ENCODE data around the gene MYL12B. TPM values are rescaled to one million over a fixed set of nuclear protein-coding genes. Genes with fewer than 3 reads are reported as not detected.
A peak's percentile ranks its signal among the peaks of the same experiment; 100 is the strongest.
"Not testable (repeated sequence)": the region's sequence is repeated elsewhere in the genome, so short reads cannot be mapped to it uniquely, and the experiment has no call there.

Gene MYL12B
- total and polyA plus RNA-seq, 2 donors (not counting 3 experiments of a cell fraction or from before 2014, with no cell fraction given): 634 to 724 TPM

DNA sequence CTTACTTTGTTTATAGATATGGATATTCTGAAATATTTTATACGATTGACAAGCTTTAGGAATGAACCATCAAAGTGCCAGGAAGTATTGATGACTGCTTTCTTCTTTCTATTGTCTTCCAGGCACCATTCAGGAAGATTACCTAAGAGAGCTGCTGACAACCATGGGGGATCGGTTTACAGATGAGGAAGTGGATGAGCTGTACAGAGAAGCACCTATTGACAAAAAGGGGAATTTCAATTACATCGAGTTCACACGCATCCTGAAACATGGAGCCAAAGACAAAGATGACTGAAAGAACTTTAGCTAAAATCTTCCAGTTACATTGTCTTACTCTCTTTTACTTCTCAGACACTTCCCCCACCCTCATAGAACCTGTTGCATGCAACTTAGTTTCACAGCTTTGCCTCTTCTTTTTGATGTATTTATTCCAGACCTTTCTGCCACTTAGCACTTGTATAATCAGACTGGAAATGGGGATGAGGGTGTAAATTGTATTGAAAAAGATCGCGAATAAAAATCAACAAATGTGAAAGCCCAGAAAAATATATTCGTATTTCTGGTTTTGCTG is 15.8 kb downstream of the MYL12B start:
- H2AFZ ChIP-seq (ENCODE audit: low read depth, low read length); H3K9me1 ChIP-seq (replicated peaks; ENCODE audit: control insufficient read depth, extremely low read depth, insufficient read depth, low read length); intact Hi-C loops (cut with micrococcal nuclease); H3K9me3 ChIP-seq (replicated peaks; ENCODE audit: control insufficient read depth, insufficient read depth, low read length); H3K4me2 ChIP-seq (ENCODE audit: insufficient read depth, low read length); FAIRE-seq; H3K9ac ChIP-seq (replicated peaks; ENCODE audit: extremely low read depth, insufficient read depth, low read length); H3K4me3 ChIP-seq (replicated peaks in 1 of 3; ENCODE audit: insufficient read depth in 1 of 3, low read depth in 1 of 3, low read length in 3 of 3); H3K27me3 ChIP-seq (ENCODE audit: control insufficient read depth in 2 of 2, insufficient read depth in 2 of 2, low read length in 2 of 2); POLR2A ChIA-PET; dilution Hi-C loops (cut with MboI; ENCODE audit: extremely low pct_ligation_motif_present, low sequenced_read_pairs): not testable (repeated sequence)
- CTCF ChIA-PET: interaction anchor here (0.6 to 3.5 kb wide), 8 partner anchors 13 to 721 kb away, joined by 3 to 42 read pairs (median 4); no protein-coding TSS in a partner anchor
- peaks cover 32% of the 10 kb centered on the region for H3K4me1 ChIP-seq (ENCODE audit: control insufficient read depth, extremely low read depth, insufficient read depth, low read length)
- peaks cover 37% of the 10 kb centered on the region for H3K79me2 ChIP-seq (ENCODE audit: control insufficient read depth, insufficient read depth, low read length)
- TSS peak; percentile 75 for BruUV-seq (replicated peaks)
- H3K27ac ChIP-seq (ENCODE audit: insufficient read depth, low read depth, low read length): peak overlapping the region; percentile 60
- H3K36me3 ChIP-seq (ENCODE audit: control insufficient read depth in 2 of 2, extremely low read depth in 1 of 2, insufficient read depth in 2 of 2, low read length in 2 of 2): peaks cover 15 to 43% of the 10 kb centered on the region in 2 experiments
- peak; percentile 21 for TF ChIP-seq FOS (IDR thresholded peaks at IDR 0.05; ENCODE audit: borderline replicate concordance, insufficient read depth, low read length)
- H4K20me1 ChIP-seq (replicated peaks; ENCODE audit: control insufficient read depth, extremely low read depth, insufficient read depth, low read length): peaks cover 14% of the 10 kb centered on the region
- peak; percentile 32 for DNase-seq (ENCODE audit: low read depth, low spot score)

DNA sequence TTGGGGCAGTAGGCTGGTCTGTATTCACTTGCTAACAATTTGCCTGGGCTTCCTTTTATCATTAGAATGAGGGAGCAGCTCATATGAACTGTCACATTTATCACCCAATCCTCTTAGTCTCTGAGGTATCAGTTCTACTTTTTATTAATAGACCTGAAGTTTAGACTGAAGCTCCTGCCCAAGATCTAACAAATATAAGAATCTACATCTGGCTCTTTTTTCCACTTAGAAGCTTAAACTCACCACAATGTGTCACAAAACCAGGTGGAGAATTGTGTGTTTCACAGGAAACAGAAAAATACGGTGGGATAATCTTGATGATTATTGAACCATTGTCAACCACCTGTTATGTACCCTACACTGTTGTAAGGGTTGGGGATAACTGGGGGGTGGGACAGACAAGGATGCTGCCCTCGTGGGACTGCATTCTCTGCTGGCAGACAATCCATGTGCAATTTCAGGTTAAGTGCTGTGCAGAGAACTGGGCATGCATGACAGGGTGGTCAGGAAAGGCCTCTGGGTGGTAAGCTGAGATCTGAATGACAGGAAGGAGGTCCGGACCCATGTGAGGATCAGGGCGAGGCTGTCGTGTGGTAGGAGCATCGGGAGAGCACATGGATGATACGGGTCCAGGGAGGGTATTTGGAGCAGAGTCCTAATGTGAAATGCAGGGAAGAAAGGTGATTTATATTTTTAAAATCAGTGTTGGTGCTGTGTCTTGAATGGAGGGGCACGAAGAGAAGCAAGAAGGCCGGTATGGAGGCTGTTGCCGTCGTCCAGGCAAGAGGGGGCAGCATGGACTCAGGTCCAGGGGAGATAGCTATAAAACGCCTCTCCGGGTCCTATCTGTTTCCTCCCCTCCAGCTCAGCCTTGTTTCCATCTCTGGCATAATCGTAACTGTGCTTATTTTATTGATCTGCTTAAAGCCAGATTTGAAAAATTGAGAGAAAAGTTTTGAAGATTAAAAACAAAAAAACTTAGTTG is 17.6 kb downstream of the MYL12B start:
- peak; percentile 14 for DNase-seq (ENCODE audit: low read depth, low spot score)
- no TSS peak for BruUV-seq (replicated peaks)
- TF ChIP-seq POLR2AphosphoS5 (IDR thresholded peaks at IDR 0.05; ENCODE audit: insufficient read depth, low read depth, low read length) (peak; percentile 61), GATA2 (IDR thresholded peaks at IDR 0.05; ENCODE audit: insufficient read depth, insufficient read length, low read depth, low read length) (no peak), POLR2A (IDR thresholded peaks at IDR 0.05; ENCODE audit: low read depth, low read length) (peak; percentile 58)
- TF ChIP-seq, protein P1, sequence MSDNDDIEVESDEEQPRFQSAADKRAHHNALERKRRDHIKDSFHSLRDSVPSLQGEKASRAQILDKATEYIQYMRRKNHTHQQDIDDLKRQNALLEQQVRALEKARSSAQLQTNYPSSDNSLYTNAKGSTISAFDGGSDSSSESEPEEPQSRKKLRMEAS (IDR thresholded peaks at IDR 0.05; ENCODE audit: insufficient read depth, insufficient read length): peak; percentile 52
- peaks cover 6% of the 10 kb centered on the region for H4K20me1 ChIP-seq (replicated peaks; ENCODE audit: control insufficient read depth, extremely low read depth, insufficient read depth, low read length)
- H3K79me2 ChIP-seq (ENCODE audit: control insufficient read depth, insufficient read depth, low read length): peaks cover 19% of the 10 kb centered on the region
- H2AFZ ChIP-seq (ENCODE audit: low read depth, low read length): no peak overlapping the region
- H3K27me3 ChIP-seq (ENCODE audit: control insufficient read depth in 2 of 2, insufficient read depth in 2 of 2, low read length in 2 of 2): no peaks in the 10 kb centered on the region
- H3K36me3 ChIP-seq (ENCODE audit: control insufficient read depth in 2 of 2, extremely low read depth in 1 of 2, insufficient read depth in 2 of 2, low read length in 2 of 2): peaks cover 8 to 28% of the 10 kb centered on the region in 2 experiments
- H3K9me3 ChIP-seq (replicated peaks; ENCODE audit: control insufficient read depth, insufficient read depth, low read length): no peaks in the 10 kb centered on the region
- H3K4me3 ChIP-seq (replicated peaks in 1 of 3; ENCODE audit: insufficient read depth in 1 of 3, low read depth in 1 of 3, low read length in 3 of 3): no peak overlapping the region
- ChIA-PET CTCF (interaction anchor here (0.7 to 6.5 kb wide), 12 partner anchors 15 to 716 kb away, joined by 3 to 79 read pairs (median 6); no protein-coding TSS in a partner anchor), POLR2A (interaction anchor here (1.2 kb wide), 1 partner anchor 16 kb away, joined by 4 read pairs; no protein-coding TSS in a partner anchor)
- dilution Hi-C loops (cut with MboI; ENCODE audit: extremely low pct_ligation_motif_present, low sequenced_read_pairs): no loop called here
- peak; percentile 58 for FAIRE-seq
- no peak overlapping the region for H3K9ac ChIP-seq (replicated peaks; ENCODE audit: extremely low read depth, insufficient read depth, low read length)
- no peak overlapping the region for H3K4me2 ChIP-seq (ENCODE audit: insufficient read depth, low read length)
- H3K27ac ChIP-seq (ENCODE audit: insufficient read depth, low read depth, low read length): peak overlapping the region; percentile 12
- no peaks in the 10 kb centered on the region for H3K9me1 ChIP-seq (replicated peaks; ENCODE audit: control insufficient read depth, extremely low read depth, insufficient read depth, low read length)
- intact Hi-C loops (cut with micrococcal nuclease): loop anchor here (2.0 kb wide), 1 partner anchor 719 kb away; no protein-coding TSS in a partner anchor
- peaks cover 43% of the 10 kb centered on the region for H3K4me1 ChIP-seq (ENCODE audit: control insufficient read depth, extremely low read depth, insufficient read depth, low read length)

Measured in endothelial cell of umbilical vein (primary cell).